Activated naive CD8-positive, alpha-beta T cell treated with anti-CD3 and anti-CD28 coated beads, Interleukin-2, amount 50 U/mL, for 16 hours (primary cell): Measurements from ENCODE around the gene RTL5.

Source experiments
- DNase-seq: peaks from one replicate; pipeline ENCODE4 v3.0.0-alpha.2; 2020; ENCODE audit warnings: low read depth, low spot score

The RTL5 gene

DNA sequence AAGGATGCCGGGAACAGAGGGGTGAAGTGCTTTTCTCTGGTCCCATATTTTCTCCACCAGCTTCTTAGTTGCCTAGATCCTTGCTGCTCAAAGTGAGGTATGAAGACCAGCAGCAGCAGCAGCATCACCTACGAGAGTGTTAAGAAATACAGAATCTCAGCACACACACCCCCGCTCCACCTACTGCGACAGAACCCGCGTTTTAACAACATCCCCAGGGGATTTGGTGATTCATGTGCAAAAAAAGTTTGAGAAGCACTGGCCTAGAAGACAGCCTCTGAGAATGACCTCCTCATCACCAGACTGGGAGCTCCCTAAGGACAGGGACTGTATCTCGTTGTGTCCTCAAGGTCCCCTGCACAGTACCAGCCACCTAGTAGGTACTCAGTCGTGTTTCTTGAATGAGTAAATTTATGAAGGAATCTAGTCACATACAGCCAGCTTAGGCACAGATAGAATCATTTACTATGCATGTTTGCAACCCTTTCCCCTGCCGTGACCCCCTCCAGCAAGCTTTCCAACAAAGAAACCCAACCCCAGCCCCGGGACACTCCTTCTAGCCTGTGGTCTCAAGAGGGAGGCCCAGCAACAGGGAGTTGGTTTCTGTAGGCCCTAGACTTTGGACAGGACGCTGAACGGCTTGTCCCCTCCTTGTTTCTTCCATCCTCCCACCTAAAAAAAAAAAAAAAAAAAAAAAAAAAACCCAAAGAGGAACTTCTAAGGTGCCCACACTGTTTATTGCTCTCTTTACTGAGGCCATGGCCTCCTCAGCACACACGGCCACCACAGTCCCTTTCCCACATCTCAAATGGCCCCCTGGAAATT lies 21.5 kb downstream of the RTL5 start:
- DNase-seq: no peak

DNA sequence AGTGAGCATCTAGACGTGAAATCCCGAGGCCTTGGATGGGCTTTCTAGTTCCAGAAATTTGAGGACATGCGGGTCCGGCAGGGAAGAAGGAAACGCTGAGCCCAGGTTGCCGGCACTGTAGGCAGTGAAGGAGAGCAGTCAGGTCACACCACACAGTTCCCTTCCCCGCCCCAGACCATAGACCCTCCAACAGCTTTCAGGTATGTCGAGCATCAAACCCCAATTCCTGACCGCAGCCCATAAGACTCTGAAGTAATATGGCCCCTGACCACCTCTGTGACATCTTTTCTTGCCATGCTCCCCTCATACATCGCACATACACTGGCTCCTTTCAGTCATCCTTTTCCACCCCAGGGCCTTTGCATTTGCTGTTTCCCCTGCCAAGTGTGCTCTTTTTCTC lies 23.0 kb downstream of the RTL5 start:
- DNase-seq: no peak

DNA sequence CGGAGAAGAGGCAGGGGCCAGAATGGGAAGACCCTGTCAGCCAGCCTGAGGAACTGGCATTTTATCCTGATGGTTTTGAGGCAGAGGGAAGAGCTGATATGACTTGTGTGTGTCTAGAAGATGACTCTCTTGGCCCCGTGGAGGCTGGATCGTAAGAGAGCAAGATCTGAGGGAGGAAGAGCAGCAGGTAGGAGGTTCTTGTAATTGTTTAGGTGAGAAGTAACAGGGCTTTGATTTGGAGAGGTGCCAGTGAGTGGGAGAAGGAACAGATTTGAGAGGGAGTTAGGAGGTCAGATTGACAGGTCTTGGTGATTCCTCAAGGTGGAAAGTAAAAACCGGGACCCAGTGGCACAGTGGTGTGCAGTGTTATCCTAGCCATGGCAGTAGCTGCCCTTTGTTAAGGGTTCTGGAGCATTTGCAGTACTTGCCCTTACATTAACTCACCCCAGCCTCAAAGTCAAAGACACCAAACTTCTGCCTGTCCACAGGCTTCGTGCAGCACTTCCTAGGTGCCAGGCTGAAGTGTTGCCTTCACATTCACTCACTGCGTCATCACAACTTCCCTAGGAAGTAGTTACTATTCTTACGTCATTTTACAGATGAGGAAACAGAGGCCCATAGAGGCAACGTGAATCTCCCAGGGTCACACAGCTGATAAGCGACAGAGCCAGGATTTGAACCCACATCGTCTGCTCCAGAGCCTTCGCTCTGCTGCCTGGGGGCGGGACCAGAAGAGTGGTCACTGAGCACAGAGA lies 23.7 kb downstream of the RTL5 start:
- no peak for DNase-seq

DNA sequence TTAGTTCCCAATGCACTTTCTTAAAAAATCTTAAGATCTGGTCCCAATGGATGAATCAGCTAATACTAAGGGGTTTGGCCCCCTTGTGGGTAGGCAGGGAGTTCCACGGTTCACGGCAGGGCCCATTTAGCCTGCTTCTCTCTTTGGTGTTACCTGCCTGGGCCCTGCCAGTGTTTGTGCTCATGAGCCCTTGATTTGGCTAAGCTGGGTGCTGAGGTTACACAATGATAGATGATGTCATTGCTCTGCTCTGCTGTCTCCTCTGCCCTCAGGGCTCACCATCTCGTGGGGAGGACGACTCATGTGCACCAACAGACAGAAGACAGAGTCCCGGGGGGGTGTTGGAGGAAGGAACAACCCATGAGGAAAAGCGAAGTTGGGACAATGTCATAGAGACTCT lies 24.4 kb downstream of the RTL5 start:
- DNase-seq: no peak

DNA sequence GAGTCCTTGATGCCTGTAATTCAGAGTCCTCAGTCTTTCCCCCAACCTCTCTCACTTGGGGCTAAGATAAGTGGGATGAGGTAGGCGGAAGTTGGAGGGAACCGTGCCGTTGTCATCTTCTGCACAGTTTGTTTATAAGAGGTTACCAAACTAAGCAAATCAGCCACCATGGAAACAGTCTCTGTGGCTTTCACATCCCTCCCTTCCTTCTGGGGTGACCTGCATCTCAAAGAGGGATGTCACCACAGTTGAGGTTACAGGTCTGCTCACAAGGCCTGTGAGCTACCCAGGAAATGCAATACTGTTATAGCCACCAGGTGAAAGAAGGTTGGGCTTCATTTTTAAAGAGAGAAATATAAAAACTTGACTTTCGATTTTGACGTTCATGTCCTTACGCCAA lies 26.3 kb downstream of the RTL5 start:
- DNase-seq: no peak

DNA sequence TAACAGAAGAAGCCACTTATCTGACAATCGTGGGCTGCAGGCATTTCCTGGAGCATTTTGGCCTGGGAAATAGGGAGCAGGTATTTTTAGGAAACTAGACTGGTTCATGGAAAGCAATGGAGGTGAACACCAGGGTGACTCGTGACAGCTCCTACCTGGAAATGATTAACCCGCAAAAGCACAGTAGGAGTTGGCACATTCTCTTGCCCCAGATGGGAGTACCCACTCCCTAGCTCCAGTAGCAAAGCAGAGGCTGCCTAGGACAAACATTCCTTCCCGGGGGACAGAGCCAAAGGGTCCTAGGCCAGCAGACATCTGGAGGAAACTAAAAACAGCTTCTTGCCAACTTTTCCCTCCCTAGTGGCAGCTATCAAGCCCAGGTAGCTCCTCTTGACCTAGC lies 29.0 kb downstream of the RTL5 start:
- DNase-seq: no peak

DNA sequence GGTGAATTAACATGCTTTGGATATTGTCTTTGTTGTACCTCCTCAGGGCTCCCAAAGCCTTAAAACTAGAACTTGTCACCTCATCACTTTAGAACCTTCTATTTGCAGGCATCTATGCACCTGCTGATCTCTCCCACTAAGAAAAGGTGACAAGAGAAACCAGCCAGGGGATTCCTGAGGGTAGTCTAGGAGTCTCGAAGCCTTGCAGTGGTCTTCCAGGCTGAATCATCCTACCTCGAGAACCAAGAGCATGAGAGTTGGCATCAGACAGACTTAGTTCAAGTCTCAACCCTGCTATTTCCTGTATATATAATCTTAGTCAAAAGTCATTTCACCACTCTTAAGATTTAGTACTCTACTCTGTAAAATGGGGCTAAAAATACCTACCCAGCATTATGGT lies 29.6 kb downstream of the RTL5 start:
- no peak for DNase-seq

DNA sequence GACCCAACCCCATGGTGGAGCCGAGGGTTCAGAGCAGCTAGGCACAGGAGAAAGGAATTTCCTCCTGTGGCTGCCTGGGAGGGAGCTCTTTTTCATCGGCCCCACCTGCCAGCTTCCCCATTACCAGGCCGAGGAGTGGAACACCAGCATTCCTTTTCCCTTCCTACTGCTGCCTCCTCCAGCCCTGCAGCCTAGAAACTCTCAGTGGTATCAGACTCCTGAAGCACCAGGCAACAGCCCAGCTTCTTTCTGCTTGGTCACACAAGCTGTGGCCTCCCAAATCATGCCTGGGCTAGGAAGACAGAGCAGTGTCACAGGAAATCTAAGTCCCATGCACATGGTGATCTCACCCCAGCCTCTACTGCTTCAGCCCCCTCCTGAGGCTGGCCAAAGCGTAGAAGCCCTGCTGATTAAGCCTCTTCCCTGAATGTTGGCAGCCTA lies 30.1 kb downstream of the RTL5 start:
- no peak for DNase-seq

DNA sequence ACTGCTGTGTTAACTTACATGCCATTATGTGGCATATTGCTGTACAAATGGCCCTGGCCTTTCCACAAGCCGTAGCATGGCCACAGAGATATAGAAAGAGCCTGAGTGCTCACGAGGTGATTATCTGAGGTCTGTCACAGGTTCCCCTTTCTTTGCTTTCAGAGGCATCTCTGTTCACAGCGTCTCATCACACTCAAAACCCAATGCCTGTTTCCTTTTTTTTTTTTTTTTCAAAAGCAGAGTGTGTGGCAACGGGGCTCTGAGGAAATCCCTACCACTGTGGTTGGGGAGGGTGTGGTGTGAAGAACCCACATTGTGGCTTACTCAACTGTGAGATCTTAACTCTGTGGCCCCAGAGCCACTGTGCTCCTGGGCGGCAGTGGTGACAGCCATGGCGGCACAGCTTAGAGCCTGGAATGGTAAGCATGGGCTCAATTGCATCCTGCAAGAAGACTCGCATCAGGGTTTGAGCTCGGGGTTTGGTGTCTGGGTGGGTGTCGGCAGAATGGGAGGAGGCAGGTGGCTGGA lies 30.8 kb downstream of the RTL5 start:
- peak; percentile 3 for DNase-seq

DNA sequence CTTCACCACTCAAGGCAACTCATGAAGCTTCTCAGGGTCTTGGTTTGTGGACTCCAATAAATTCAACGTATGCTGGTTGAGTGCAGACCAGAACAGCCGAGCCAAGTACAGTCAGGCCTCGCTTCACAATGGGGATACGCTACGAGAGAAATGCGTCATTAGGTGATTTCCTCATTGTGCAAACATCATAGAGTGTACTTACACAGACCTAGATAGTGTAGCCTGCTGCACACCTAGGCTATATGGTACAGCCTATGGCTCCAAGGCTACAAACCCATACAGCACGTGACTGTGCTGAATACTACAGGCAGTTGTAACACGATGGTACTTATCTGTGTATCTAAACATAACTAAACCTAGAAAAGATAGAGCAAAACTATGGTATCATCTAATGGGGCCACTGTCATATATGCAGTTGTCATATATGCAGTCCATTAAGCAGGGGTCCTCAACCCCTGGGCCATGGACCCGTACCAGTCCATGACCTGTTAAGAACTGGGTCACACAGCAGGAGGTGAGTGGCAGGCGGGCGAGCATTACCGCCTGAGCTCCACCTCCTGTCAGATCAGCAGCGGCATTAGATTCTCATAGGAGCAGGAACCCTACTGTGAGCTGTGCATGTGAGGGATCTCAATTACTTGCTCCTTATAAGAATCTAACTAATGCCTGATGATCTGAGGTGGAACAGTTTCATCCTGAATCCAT lies 31.5 kb downstream of the RTL5 start:
- no peak for DNase-seq

DNA sequence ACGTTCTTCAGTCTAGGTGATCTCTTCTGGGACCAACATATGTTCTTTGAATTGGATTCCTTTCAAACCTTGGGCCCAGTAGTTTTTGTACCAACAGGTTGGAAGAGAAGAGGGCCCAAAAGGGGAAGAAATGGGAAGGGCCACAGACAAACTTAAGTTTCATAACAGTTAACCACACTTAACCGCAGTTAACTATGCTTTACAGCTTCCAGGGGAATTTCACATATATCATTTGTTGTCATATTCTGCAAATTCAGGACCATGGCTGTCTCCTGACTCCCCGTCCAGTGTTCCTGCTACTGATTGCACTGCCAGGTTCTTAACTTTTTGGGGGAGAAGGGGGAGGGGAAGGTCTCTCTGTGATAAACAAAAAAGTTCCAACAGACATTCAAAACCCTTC lies 34.6 kb downstream of the RTL5 start:
- DNase-seq: no peak

DNA sequence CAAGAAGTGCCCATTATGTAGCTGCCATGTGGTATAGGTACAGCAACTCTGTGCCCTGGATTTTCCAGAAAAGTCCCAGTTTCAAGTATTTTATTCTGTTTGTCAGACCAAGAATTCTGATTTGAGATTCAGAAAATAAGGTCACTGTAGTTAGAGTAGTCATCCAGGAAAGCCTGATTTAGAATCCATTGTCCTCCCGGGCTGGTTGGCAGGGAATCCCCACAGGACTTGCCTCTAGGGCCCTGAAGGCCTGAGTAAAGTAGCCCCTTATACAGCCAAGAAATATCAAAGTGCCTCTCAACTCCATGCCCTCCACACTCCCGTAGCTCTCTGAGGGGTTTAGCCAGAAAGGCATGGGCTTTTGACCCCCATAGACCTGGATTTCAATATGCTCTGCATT lies 36.3 kb downstream of the RTL5 start:
- DNase-seq: no peak

DNA sequence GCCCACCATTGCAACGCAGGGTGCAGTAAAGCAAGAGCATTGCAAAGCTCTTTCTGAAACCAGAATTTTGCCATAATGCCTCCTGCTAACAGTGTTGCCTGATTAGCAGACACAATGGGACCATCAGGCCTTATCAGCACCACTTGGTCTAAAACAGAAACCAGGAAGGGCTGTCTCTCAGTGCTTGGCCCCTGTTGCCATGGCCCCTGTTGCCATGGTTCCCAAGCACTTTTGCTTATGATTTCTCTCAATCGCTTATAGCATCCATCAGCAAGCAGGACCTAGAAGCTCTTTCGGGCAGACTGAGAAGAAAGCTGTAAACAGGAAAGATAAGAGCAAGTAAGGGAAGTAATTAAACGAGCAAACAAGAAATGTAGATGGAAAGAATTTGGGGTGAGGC lies 36.8 kb downstream of the RTL5 start:
- DNase-seq: no peak

DNA sequence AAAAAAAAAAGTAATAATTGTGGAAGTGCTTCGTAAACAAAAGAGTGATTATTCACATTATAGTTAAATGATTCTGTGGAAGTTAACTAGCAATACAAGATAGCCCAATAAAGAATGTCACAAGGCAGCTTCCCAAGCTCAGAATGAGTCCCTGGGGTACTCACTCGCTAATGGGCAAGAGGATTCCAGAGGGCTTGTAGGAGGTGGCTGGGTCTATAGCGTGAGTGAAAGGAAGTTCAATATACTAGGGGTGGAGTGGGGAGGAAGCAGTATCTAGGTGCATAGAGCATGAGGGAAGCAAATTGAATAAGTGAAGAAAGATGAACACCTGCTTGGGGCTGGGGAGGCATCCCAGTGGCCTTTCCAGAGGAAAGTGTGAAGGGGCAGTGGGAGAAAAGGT lies 42.5 kb downstream of the RTL5 start:
- DNase-seq: no peak

DNA sequence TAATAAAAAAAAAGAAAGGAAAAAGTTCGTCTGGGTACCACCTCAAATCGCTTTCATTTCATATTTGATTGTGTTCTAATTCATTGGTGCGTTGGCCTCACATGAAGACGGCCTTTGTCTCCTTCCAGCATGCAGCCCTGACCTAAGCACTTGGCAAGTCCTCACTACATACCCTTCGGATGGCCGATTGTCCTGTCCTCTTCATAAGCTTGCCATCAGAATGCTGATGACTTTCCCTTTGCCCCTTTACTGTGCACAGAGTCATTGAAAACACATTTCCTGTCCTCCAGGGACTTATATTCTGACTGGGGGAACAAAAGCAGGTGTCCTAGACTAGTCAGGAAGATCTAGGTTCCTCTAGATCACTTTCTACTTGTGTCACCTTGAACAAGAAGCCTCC lies 43.0 kb downstream of the RTL5 start:
- no peak for DNase-seq

DNA sequence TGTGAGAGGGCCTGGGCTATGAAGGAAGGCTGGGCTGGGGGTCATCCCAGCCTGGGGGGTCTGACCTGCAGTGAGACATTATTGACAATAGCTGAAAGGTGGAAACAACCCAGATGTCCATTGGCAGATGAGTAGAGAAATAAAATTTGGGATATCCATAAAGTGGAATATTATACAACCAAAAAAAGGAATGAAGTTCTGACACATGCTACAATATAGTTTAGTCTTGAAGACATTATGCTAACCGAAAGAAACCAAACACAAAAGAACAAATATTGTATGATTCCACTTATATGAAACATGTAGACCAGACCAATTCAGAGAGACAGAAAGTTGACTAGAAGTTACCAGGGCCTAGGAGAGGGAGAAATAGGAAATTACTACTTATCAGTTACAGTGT lies 44.7 kb downstream of the RTL5 start:
- no peak for DNase-seq

DNA sequence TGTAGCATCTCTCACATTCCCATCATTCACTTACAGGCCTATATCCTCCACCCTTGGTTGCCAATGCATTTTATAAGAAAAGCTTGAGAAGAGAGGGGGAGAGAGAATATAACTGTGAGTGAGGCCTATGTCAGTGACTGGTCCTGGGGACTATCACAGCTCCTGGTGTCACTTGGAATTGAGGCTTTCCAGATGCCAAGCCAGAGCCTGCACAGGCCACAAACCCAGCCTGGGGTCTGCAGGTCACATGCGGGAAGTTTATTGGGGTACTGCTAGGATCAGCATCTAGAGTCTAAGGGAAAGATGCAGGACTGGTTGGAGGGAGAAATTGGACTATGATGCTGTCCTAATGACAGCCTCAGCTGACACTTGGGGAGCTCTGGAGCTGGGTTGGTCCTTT lies 47.6 kb downstream of the RTL5 start:
- no peak for DNase-seq

DNA sequence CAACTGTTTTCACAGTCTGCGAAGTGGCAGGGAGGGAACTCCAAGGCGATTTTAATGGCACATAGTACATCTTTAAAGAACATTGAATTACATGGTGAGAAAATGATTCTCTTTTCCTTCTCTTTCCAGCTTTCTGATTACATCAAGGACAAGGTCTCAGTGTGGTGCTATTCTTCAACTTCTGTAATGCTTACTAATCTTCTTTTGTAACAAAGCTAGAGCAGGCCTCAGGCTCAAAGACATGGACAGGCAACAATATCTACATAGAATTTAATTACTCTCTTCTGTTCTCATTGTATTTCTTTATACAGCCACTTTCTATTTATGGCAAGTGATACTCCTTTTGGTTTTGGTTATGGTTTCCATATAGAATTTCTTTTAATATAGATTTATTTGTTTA lies 48.4 kb downstream of the RTL5 start:
- DNase-seq: no peak

DNA sequence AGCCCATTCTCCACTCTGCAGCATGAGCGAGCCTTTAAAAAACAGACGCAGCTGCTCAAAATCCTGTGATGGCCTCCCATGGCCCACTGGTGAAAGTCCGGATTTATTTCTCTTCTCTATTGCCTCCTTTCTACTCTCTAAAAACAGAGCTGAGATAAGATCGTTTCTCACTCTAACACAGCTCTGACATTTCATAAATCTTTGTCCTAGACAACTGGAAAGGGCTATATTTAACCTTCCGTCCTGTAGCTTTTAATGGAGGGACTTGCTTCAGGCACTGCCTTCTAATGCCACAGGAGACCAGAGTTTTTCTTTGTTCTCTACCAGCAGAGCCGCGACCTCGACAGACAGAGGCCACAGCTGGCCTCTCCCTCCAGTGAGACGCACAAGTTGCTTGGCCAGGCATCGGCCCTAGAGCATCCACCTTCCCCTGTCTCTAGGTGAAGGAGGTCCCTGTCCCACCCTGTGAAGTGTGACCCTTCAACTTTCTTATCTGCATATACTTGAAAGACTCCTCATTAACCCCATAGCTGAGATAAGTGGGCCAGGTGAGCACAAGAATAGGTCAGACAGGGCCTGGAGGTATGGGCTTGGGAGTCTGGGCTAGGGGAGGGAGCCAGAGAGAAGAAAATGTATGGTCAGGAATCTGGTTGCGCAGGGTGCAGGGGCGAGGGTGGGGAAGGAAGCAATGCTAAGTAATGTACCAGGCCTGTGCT lies 50.0 kb downstream of the RTL5 start:
- no peak for DNase-seq

DNA sequence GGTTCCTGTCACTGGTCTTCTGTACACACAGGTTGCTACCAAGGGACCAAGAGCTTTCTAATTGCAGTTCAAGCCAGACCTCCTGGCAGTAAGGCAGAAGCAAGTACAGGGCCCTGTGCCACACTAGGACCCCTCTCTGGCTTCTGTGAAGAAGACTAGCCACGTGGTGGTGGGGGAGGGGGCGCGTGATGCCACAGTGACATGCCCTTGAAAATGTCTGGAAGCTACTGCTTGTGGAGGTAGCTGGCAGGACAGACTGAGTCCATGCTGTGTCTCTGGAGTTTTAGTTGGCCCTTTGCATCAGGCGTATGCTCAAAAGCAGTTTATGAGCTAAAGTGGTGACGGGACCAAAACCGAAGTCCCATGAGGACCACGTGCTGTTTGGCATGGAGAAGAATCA lies 50.9 kb downstream of the RTL5 start:
- no peak for DNase-seq

DNA sequence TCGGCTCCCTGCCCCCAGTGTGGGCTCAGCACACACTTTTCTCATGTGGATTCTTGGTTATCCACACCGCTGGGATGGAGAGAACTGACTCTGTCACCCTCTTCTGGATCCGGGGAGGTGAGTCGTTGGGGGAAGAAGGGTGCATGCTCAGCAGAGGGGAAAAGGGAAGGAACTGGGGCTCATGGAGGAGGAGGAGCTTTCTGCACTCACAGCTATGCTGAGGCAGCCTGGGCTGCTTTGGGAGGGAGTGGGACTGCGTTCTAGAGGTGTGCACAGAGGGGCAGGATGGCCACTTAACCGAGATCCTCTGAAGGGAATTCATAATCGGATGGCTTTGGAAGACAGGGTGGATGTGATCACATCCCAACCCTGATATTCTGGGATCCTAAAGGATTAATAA lies 51.6 kb downstream of the RTL5 start:
- no peak for DNase-seq

DNA sequence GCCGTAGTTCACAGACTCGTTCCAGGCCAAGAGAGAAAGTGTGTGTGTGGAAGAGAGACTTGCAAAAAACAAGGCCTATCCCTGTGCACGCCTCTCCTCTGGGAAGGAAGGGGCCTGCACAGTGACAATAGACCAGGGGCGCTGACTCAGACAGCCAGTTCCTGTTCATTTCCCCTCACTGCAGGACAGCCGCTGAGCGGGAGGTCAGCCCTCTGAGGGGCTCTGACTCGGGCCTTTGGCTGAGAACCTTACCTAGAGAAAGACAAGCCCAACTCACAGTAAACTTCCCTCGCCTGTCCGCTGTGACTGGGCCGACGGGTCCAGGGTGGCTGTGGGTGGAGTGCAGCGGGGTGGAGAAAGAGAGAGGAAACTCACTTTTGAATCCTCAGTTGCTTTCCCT lies 52.1 kb downstream of the RTL5 start:
- no peak for DNase-seq
